ENCODE measurements around the gene HOXA13. TPM values are rescaled to one million over a fixed set of nuclear protein-coding genes. Genes with fewer than 3 reads are reported as not detected.
A peak's percentile ranks its signal among the peaks of the same experiment; 100 is the strongest.

Gene HOXA13
- total RNA-seq, 1 experiment from 2014 or later: not detected

GRCh38 chr7:27194002-27194352 is 5.9 kb downstream of the HOXA13 start:
- peaks cover 99% of the 10 kb centered on the region for H3K27me3 ChIP-seq (ENCODE audit: control insufficient read depth, insufficient read depth, low read length)
- H3K4me3 ChIP-seq (ENCODE audit: insufficient read depth, low read depth, low read length): no peak overlapping the region
- DNase-seq: no peak
- no peaks in the 10 kb centered on the region for H3K36me3 ChIP-seq (replicated peaks; ENCODE audit: control insufficient read depth, insufficient read depth, low read length)

- peak; percentile 74 for DNase-seq
- Histone ChIP-seq H3K36me3 (replicated peaks; ENCODE audit: control insufficient read depth, insufficient read depth, low read length) (no peaks in the 10 kb centered on the region), H3K4me3 (ENCODE audit: insufficient read depth, low read depth, low read length) (no peak overlapping the region), H3K27me3 (ENCODE audit: control insufficient read depth, insufficient read depth, low read length) (peaks cover 99% of the 10 kb centered on the region)
These were observed 6.4 kb downstream of the HOXA13 start for GRCh38 chr7:27193335-27194001.

GRCh38 chr7:27192546-27193334 is 7.2 kb downstream of the HOXA13 start:
- no peak overlapping the region for H3K4me3 ChIP-seq (ENCODE audit: insufficient read depth, low read depth, low read length)
- peak; percentile 73 for DNase-seq

GRCh38 chr7:27191833-27192545 is 7.9 kb downstream of the HOXA13 start:
- Histone ChIP-seq H3K4me3 (ENCODE audit: insufficient read depth, low read depth, low read length) (no peak overlapping the region), H3K27me3 (ENCODE audit: control insufficient read depth, insufficient read depth, low read length) (peaks cover 99% of the 10 kb centered on the region)
- DNase-seq: peak; percentile 80

More at GRCh38 chr7:27192546-27193334, 7.2 kb downstream of the HOXA13 start:
- H3K27me3 ChIP-seq (ENCODE audit: control insufficient read depth, insufficient read depth, low read length): peaks cover 99% of the 10 kb centered on the region
- H3K36me3 ChIP-seq (replicated peaks; ENCODE audit: control insufficient read depth, insufficient read depth, low read length): no peaks in the 10 kb centered on the region

GRCh38 chr7:27191161-27191731 is 8.6 kb downstream of the HOXA13 start:
- H3K4me3 ChIP-seq (ENCODE audit: insufficient read depth, low read depth, low read length): no peak overlapping the region
- DNase-seq: peak; percentile 60
- H3K27me3 ChIP-seq (ENCODE audit: control insufficient read depth, insufficient read depth, low read length): peaks cover 99% of the 10 kb centered on the region
- H3K36me3 ChIP-seq (replicated peaks; ENCODE audit: control insufficient read depth, insufficient read depth, low read length): no peaks in the 10 kb centered on the region

More at GRCh38 chr7:27191833-27192545, 7.9 kb downstream of the HOXA13 start:
- H3K36me3 ChIP-seq (replicated peaks; ENCODE audit: control insufficient read depth, insufficient read depth, low read length): no peaks in the 10 kb centered on the region

GRCh38 chr7:27189997-27190748 is 9.7 kb downstream of the HOXA13 start:
- DNase-seq: no peak
- Histone ChIP-seq H3K36me3 (replicated peaks; ENCODE audit: control insufficient read depth, insufficient read depth, low read length) (no peaks in the 10 kb centered on the region), H3K27me3 (ENCODE audit: control insufficient read depth, insufficient read depth, low read length) (peaks cover 100% of the 10 kb centered on the region), H3K4me3 (ENCODE audit: insufficient read depth, low read depth, low read length) (no peak overlapping the region)

- no peak overlapping the region for H3K4me3 ChIP-seq (ENCODE audit: insufficient read depth, low read depth, low read length)
- H3K36me3 ChIP-seq (replicated peaks; ENCODE audit: control insufficient read depth, insufficient read depth, low read length): no peaks in the 10 kb centered on the region
- DNase-seq: peak; percentile 75
- H3K27me3 ChIP-seq (ENCODE audit: control insufficient read depth, insufficient read depth, low read length): peaks cover 100% of the 10 kb centered on the region
These were observed 10.4 kb downstream of the HOXA13 start for GRCh38 chr7:27189295-27189996.

- DNase-seq: peak; percentile 80
- Histone ChIP-seq H3K36me3 (replicated peaks; ENCODE audit: control insufficient read depth, insufficient read depth, low read length) (no peaks in the 10 kb centered on the region), H3K27me3 (ENCODE audit: control insufficient read depth, insufficient read depth, low read length) (peaks cover 100% of the 10 kb centered on the region), H3K4me3 (ENCODE audit: insufficient read depth, low read depth, low read length) (no peak overlapping the region)
These were observed 11.3 kb downstream of the HOXA13 start for GRCh38 chr7:27188386-27189294.

GRCh38 chr7:27187475-27188385 is 12.2 kb downstream of the HOXA13 start:
- Histone ChIP-seq H3K4me3 (ENCODE audit: insufficient read depth, low read depth, low read length) (no peak overlapping the region), H3K27me3 (ENCODE audit: control insufficient read depth, insufficient read depth, low read length) (peaks cover 100% of the 10 kb centered on the region), H3K36me3 (replicated peaks; ENCODE audit: control insufficient read depth, insufficient read depth, low read length) (no peaks in the 10 kb centered on the region)
- peak; percentile 74 for DNase-seq

- peaks cover 100% of the 10 kb centered on the region for H3K27me3 ChIP-seq (ENCODE audit: control insufficient read depth, insufficient read depth, low read length)
- no peak for DNase-seq
These were observed 13.0 kb downstream of the HOXA13 start for GRCh38 chr7:27186668-27187474.

GRCh38 chr7:27185854-27186667 is 13.8 kb downstream of the HOXA13 start:
- peak; percentile 65 for DNase-seq
- Histone ChIP-seq H3K36me3 (replicated peaks; ENCODE audit: control insufficient read depth, insufficient read depth, low read length) (no peaks in the 10 kb centered on the region), H3K27me3 (ENCODE audit: control insufficient read depth, insufficient read depth, low read length) (peaks cover 100% of the 10 kb centered on the region), H3K4me3 (ENCODE audit: insufficient read depth, low read depth, low read length) (no peak overlapping the region)

More at GRCh38 chr7:27186668-27187474, 13.0 kb downstream of the HOXA13 start:
- Histone ChIP-seq H3K36me3 (replicated peaks; ENCODE audit: control insufficient read depth, insufficient read depth, low read length) (no peaks in the 10 kb centered on the region), H3K4me3 (ENCODE audit: insufficient read depth, low read depth, low read length) (no peak overlapping the region)

All from H7 (cell line).